ENCODE measurements around the gene MYO15B. TPM values are rescaled to one million over a fixed set of nuclear protein-coding genes. Genes with fewer than 3 reads are reported as not detected.
"Not testable (repeated sequence)": the region's sequence is repeated elsewhere in the genome, so short reads cannot be mapped to it uniquely, and the experiment has no call there.

Gene MYO15B
- polyA plus RNA-seq, 6 donors from 2014 or later = 2.9 to 5.9 (median 3.5) TPM

DNA sequence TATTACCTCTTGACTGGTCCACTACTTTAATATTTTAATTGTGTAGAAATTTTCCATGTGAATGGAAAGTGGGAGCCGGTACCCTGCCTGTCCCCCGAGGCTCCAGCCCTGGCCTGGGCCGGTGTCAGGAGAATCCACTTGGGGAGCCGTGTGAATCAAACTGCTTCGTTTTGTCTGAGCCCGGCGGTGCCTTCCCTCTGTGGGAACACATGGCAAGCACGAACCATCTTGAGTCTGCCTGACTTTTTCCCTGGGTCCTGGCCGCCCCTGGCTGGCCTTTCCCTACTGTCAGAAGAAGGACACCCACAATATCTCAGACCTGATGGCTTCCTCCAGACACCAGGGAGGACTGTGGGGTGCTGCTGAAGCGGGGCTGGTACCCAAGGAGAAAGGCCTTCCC, 12.4 kb upstream of the MYO15B start:
- H3K4me3 Mint-ChIP-seq = no peak overlapping the region
- peaks cover 0 to 2% (median 0%) of the 10 kb centered on the region in 7 donors for H3K9me3 Mint-ChIP-seq
- no peak for ATAC-seq (ENCODE audit: low read depth in 2 of 2)
- no peak overlapping the region for H3K27ac Mint-ChIP-seq
- no peak for DNase-seq
- no peaks in the 10 kb centered on the region for H3K36me3 Mint-ChIP-seq
- H3K27me3 Mint-ChIP-seq = no peaks in the 10 kb centered on the region
- peaks cover 11 to 19% (median 11%) of the 10 kb centered on the region in 3 donors for H3K4me1 Mint-ChIP-seq

DNA sequence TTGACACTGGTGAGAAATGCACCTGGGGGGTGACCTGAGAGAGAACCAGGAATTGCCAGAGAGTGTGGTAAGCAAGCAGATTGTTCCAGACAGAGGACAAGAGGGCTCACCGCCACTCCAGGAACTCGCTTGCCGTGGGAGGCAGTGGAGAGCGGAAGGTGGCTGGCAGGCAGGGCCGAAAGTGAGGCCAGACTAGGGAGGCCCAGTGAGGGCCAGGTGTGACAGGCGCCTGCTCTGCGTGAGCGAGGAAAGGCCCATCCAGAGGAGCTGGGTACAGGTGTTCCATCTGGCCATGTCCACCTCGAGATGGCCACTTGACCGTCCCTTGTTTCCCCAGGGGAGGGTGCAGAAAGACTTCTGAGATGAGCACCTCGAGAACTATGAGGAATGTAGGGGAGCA, 11.9 kb upstream of the MYO15B start:
- ATAC-seq (ENCODE audit: low read depth in 2 of 2) = no peak
- H3K36me3 Mint-ChIP-seq = no peaks in the 10 kb centered on the region

DNA sequence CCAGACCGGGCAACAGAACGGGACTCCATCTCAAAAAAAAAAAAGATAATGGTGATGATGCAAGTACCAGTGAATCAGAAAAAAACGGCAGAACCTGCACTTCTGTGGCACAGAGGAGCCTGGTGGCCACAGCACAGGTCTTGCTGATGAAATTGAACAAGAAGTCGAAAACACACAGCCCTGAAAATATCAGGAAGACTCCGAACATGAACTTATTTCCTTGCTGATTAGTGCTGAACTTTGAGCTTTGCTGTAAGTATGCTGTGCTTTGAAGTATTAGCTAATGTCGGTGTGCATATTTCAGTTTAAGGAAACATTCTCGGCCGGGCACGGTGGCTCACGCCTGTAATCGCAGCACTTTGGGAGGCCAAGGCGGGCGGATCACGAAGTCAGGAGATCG, 10.9 kb upstream of the MYO15B start:
- peaks cover under 1 to 10% (median 5%) of the 10 kb centered on the region in 3 donors for H3K4me1 Mint-ChIP-seq
- H3K36me3 Mint-ChIP-seq = no peaks in the 10 kb centered on the region
- H3K27ac Mint-ChIP-seq = peak overlapping the region in 1 of 6 donors; percentile 10
- H3K4me3 Mint-ChIP-seq = no peak overlapping the region
- peaks cover 0 to 5% (median 2%) of the 10 kb centered on the region in 7 donors for H3K9me3 Mint-ChIP-seq
- DNase-seq = no peak
- ATAC-seq (ENCODE audit: low read depth in 2 of 2) = no peak
- H3K27me3 Mint-ChIP-seq = peaks cover 0 to 10% (median 4%) of the 10 kb centered on the region in 3 donors

More for the DNA sequence above, 11.9 kb upstream of the MYO15B start:
- Mint-ChIP-seq H3K4me3 (no peak overlapping the region), H3K27ac (no peak overlapping the region), H3K27me3 (peaks cover 0 to 4% (median 0%) of the 10 kb centered on the region in 3 donors), H3K4me1 (peaks cover 8 to 14% (median 9%) of the 10 kb centered on the region in 3 donors), H3K9me3 (peaks cover 0 to 2% (median 0%) of the 10 kb centered on the region in 7 donors)
- no peak for DNase-seq

DNA sequence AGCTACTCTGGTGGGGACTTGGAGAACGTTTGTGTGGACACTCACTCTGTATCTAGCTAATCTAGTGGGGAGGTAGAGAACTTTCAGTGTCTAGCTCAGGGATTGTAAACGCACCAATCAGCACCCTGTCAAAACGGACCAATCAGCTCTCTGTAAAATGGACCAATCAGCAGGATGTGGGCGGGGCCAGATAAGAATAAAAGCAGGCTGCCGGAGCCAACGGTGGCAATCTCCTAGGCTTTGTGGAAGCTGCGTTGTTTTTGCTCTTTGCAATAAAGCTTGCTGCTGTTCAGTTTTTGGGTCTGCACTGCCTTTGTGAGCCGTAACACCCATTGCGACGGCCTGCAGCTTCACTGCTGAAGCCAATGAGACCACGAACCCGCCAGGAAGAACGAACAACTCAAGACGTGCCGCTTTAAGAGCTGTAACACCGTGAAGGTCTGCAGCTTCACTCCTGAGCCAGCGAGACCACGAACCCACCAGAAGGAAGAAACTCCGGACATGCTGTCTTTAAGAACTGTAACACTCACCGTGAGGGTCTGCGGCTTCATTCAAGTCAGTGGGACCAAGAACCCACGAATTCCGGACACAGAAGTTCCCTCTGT, 6.4 kb upstream of the MYO15B start:
- peak overlapping the region in 1 of 6 donors; percentile 47 for H3K27ac Mint-ChIP-seq
- peaks cover 0 to 11% (median 0%) of the 10 kb centered on the region in 3 donors for H3K4me1 Mint-ChIP-seq
- H3K36me3 Mint-ChIP-seq; DNase-seq; ATAC-seq (ENCODE audit: low read depth in 2 of 2); H3K27me3 Mint-ChIP-seq; H3K9me3 Mint-ChIP-seq: not testable (repeated sequence)
- H3K4me3 Mint-ChIP-seq = peak overlapping the region; percentile 10 to 84 (median 64)

DNA sequence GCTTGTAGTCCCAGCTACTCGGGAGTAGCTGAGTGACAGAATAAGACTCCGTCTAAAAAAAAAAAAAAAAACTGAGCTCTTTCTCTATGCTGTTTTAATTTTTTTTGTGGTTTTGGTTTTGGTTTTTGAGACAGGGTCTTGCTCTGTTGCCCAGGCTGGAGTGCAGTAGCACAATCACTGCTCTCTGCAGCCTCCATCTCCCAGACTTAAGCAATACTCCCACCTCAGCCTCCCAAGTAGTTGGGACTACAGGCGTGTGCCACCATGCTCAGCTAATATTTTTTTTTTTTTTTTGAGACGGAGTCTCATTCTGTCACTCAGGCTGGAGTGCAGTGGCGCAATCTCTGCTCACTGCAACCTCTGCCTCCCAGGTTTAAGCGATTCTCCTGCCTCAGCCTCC, 4.4 kb upstream of the MYO15B start:
- H3K4me1 Mint-ChIP-seq = peaks cover 0 to 15% (median 8%) of the 10 kb centered on the region in 3 donors
- not testable (repeated sequence) for DNase-seq; H3K36me3 Mint-ChIP-seq; H3K27me3 Mint-ChIP-seq; H3K9me3 Mint-ChIP-seq; H3K27ac Mint-ChIP-seq; ATAC-seq (ENCODE audit: low read depth in 2 of 2)
- peak overlapping the region in 1 of 8 donors; percentile 56 for H3K4me3 Mint-ChIP-seq

DNA sequence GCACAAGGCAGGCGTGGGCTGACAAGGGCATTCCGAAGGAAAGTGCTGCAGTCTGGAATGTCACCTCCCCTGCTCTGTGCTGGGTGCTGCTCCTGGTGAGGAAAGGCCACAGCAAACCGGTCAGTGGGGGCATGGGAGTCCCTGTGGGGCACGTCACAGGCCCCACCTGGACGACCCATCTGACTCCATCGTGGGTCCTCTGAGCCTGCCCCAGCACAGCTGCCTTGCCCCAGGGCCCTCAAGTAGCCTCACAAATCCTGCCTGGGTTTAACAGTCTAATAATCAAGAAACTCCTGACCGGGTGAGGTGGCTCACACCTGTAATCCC, 2.8 kb upstream of the MYO15B start:
- peaks cover 0 to 15% (median 8%) of the 10 kb centered on the region in 3 donors for H3K4me1 Mint-ChIP-seq
- H3K36me3 Mint-ChIP-seq = no peaks in the 10 kb centered on the region
- peak overlapping the region in 1 of 8 donors; percentile 80 for H3K4me3 Mint-ChIP-seq
- DNase-seq (no peak), ATAC-seq (ENCODE audit: low read depth in 2 of 2) (no peak)
- peaks cover 0 to 5% (median 0%) of the 10 kb centered on the region in 7 donors for H3K9me3 Mint-ChIP-seq
- peaks cover 0 to 10% (median 4%) of the 10 kb centered on the region in 3 donors for H3K27me3 Mint-ChIP-seq
- no peak overlapping the region for H3K27ac Mint-ChIP-seq

DNA sequence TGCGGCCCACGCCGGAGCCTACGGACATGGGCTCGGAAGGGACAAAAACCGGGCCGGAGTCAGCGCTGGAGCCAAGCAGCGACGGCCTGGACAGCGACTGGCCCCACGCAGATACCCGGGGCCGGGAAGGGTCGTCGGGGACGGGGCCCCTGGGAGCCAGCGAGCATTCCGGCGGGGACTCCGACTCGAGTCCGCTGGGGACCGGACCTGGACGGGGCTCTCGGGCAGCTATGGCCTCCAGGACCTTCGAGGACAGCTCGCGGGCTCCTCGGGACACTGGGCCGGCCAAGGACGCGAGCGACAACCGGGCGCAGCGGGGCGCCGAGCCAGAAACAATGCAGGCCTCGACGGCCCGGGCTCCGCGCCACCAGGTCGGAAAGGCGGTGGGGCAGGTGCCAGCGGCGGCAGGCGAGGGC, 1.0 kb downstream of the MYO15B start:
- peaks cover 5 to 21% (median 12%) of the 10 kb centered on the region in 3 donors for H3K4me1 Mint-ChIP-seq
- H3K27ac Mint-ChIP-seq = peak overlapping the region in 2 of 6 donors; percentile 85 to 95
- DNase-seq (no peak), ATAC-seq (ENCODE audit: low read depth in 2 of 2) (peak; percentile 12 to 39)
- no peaks in the 10 kb centered on the region for H3K9me3 Mint-ChIP-seq
- H3K36me3 Mint-ChIP-seq = no peaks in the 10 kb centered on the region
- H3K27me3 Mint-ChIP-seq = no peaks in the 10 kb centered on the region
- H3K4me3 Mint-ChIP-seq = peak overlapping the region; percentile 57 to 94 (median 84)

DNA sequence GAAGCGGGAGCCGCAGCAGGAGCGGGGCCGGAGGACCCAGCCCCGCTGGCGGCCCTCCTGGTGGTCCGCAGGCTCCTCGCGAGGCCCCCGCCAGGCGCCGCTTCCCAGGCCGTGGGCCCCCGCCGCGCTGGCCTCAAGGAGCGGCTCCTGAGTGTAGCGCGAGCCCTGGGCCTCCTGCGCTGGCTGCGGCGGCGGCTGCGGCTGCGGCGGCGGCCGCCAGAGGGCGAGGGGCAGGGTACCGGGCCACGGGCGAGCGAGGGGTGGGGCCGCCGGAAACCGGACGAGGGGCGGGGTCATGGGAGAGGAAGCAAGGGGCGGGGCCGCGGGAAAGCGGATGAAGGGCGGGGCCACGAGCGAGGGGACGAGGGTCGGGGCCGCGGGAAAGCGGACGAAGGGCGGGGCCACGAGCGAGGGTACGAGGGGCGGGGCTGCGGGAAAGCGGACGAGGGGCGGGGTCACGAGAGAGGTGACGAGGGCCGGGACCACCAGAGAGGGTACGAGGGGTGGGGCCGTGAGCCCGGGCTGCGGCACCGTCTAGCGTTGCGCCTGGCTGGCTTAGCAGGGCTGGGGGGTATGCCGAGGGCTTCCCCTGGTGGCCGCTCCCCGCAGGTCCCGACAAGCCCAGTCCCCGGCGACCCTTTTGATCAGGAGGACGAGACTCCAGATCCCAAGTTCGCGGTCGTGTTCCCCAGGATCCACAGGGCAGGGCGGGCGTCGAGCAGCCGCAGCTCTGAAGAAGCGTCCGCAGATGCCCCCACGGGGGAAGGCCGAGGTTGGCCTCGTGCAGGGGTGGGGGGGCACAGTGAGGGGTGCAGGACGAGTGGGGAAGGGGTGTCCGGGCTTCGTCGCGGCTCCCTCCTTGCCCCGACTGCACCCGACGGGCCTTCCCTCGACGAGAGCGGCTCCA, 1.7 kb downstream of the MYO15B start:
- peaks cover 5 to 21% (median 12%) of the 10 kb centered on the region in 3 donors for H3K4me1 Mint-ChIP-seq
- no peaks in the 10 kb centered on the region for H3K27me3 Mint-ChIP-seq
- ATAC-seq (ENCODE audit: low read depth in 2 of 2) = peak; percentile 78 to 87
- DNase-seq = peak; percentile 88
- peak overlapping the region in 4 of 6 donors; percentile 75 to 95 (median 84) for H3K27ac Mint-ChIP-seq
- no peaks in the 10 kb centered on the region for H3K9me3 Mint-ChIP-seq
- no peaks in the 10 kb centered on the region for H3K36me3 Mint-ChIP-seq
- H3K4me3 Mint-ChIP-seq = peak overlapping the region; percentile 62 to 95 (median 82)

DNA sequence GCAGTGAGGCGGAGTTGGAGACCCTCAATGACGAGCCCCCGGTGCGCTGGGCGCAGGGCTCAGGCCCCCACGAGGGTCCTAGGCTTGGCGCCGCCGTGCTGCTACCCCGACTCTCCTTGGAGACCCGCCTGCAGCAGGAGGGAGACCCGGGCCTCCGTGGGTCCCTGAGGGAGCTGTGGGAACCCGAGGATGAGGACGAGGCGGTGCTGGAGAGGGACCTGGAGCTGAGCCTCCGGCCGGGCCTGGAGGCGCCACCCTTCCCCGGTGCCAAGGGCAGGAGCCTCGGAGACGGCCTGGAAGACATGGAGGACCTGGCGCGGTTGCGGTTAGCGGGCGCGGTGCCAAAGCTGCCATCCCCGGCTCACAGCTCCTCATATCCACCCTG, 2.3 kb downstream of the MYO15B start:
- Mint-ChIP-seq H3K4me3 (peak overlapping the region in 7 of 8 donors; percentile 36 to 79 (median 54)), H3K36me3 (no peaks in the 10 kb centered on the region), H3K9me3 (no peaks in the 10 kb centered on the region), H3K27ac (no peak overlapping the region), H3K27me3 (no peaks in the 10 kb centered on the region), H3K4me1 (peaks cover 5 to 21% (median 12%) of the 10 kb centered on the region in 3 donors)
- no peak for ATAC-seq (ENCODE audit: low read depth in 2 of 2)
- no peak for DNase-seq

DNA sequence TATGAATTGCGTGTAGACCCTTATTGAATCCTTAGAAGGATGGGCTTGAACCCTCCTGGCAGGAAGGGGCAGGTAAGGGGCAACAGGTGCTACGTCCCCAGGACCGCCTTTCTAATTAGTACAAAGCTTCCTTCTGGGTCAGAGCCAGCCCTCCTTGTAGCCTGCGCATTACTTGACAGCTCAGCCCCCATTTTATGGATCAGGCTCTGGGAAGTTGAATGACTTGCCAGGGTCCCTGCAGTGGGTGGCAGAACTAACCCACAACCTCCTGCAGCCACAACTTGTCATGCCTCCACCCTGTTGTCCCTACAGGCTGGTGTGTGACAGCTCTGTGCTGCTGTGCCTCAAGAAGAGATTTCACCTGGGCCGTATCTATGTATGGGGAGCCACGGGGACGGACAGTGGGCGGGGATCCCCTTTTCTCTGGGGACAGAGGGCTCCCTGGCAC, 2.7 kb downstream of the MYO15B start:
- Mint-ChIP-seq H3K27ac (peak overlapping the region in 1 of 6 donors; percentile 70), H3K27me3 (no peaks in the 10 kb centered on the region)

DNA sequence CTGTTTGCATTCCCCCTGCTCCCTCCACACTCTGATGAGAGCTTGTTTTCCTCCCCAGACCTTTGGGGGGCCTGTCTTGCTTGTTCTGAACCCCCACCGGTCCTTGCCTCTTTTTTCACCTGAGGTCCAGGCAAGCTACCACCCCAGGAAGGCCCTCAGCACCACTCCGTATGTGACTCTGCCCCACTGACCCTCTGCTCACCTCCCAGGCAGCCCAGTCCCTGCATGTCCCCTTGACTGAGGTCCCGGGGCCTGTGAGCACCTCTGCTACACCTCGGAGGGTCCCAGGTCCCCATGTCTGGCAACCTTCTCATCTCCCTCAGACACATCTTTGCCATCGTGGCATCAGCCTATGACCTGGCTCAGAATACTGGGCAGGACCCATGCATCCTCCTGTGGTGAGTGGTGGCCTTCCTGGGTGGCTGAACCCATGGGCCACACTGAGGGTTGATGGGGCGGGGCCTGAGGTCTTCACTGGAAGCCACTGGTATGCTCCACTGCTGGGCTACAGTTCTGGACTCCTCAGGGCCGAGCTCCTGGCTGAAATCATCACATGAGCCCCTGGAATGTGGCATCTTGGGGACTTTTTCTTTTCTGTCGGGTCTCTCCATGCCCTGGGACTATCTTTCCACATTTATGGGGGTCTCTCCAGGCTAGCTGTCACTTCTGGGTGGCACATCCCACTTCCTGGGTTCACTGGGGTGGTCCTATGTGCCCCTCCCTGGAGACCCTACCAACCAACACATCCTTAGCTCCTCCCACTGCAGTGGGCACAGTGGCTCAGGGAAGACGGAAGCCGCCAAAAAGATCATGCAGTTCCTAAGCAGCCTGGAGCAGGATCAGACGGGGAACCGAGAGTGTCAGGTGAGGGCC, 3.5 kb downstream of the MYO15B start:
- Mint-ChIP-seq H3K27me3 (no peaks in the 10 kb centered on the region), H3K4me3 (peak overlapping the region in 7 of 8 donors; percentile 13 to 78 (median 56)), H3K27ac (peak overlapping the region in 2 of 6 donors; percentile 47 to 76), H3K36me3 (no peaks in the 10 kb centered on the region), H3K9me3 (no peaks in the 10 kb centered on the region), H3K4me1 (peaks cover 5 to 21% (median 11%) of the 10 kb centered on the region in 3 donors)
- ATAC-seq (ENCODE audit: low read depth in 2 of 2) (no peak), DNase-seq (no peak)

More for the DNA sequence above, 2.7 kb downstream of the MYO15B start:
- peak overlapping the region in 7 of 8 donors; percentile 36 to 79 (median 56) for H3K4me3 Mint-ChIP-seq
- DNase-seq = no peak
- no peak for ATAC-seq (ENCODE audit: low read depth in 2 of 2)
- H3K4me1 Mint-ChIP-seq = peaks cover 5 to 21% (median 12%) of the 10 kb centered on the region in 3 donors
- H3K36me3 Mint-ChIP-seq = no peaks in the 10 kb centered on the region
- no peaks in the 10 kb centered on the region for H3K9me3 Mint-ChIP-seq

DNA sequence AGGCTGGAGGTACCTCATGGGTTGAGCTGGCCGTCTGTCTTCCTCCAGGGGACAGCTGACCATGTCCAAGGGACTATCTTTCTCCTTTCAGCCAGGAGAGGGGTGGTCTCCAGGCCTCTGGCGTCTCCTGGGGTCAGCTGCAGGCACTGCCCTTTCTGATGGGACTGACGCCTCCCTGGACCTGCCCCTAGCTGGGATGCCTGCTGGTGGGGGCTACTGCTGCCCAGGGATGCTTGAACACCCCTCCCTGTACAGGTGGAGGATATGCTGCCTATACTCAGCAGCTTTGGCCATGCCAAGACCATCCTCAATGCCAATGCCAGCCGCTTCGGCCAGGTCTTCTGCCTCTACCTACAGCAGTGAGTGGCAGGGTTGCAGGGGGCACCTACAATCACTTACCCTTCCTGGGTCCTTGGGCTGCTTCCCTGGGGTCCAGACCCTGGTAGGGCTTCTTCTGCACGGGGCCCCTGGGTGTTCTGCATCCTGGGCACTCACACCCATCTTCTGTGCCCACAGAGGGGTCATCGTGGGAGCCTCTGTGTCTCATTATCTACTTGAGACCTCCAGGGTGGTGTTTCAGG, 4.2 kb downstream of the MYO15B start:
- Mint-ChIP-seq H3K4me1 (peaks cover 5 to 21% (median 11%) of the 10 kb centered on the region in 3 donors), H3K4me3 (peak overlapping the region in 1 of 8 donors; percentile 47), H3K27ac (no peak overlapping the region), H3K9me3 (no peaks in the 10 kb centered on the region), H3K36me3 (no peaks in the 10 kb centered on the region), H3K27me3 (no peaks in the 10 kb centered on the region)
- ATAC-seq (ENCODE audit: low read depth in 2 of 2) = no peak
- DNase-seq = no peak

All from naive B cell (primary cell).